Activated naive CD8-positive, alpha-beta T cell treated with anti-CD3 and anti-CD28 coated beads, Interleukin-2, amount 10 ng/mL, durations not matched to agents 7 days and 5 days (primary cell): Measurements from ENCODE around the gene WDR19. TPM values are rescaled to one million over a fixed set of nuclear protein-coding genes. Genes with fewer than 3 reads are reported as not detected.

Experiments
- ATAC-seq: fragments of 150-1000 bp; cut with Tn5 transposase; one replicate; pipeline ENCODE4 v1.10.0; 2021; ENCODE audit warnings: low read depth, moderate library complexity
- POLR2A ChIA-PET: fragments of 350-600 bp; sonication (Branson Sonifier 250); formaldehyde crosslinking; loops from one replicate; lab custom pipeline; 2021; ENCODE audit warnings: antibody characterized with exemption; lab: Charles Lee
- DNase-seq: peaks from one replicate; pipeline ENCODE4 v3.0.0; 2021
- H3K27ac Mint-ChIP-seq: one replicate; pipeline ENCODE4 v1.8.0; 2022; ENCODE audit warnings: mild to moderate bottlenecking, mixed read lengths
- H3K27me3 Mint-ChIP-seq: one replicate; pipeline ENCODE4 v1.8.0; 2022; ENCODE audit warnings: mild to moderate bottlenecking, moderate library complexity, mixed read lengths
- H3K36me3 Mint-ChIP-seq: one replicate; pipeline ENCODE4 v1.8.0; 2021; ENCODE audit warnings: mild to moderate bottlenecking, mixed read lengths
- H3K4me1 Mint-ChIP-seq: one replicate; pipeline ENCODE4 v1.8.0; 2021; ENCODE audit warnings: mixed read lengths
- H3K4me3 Mint-ChIP-seq: one replicate; pipeline ENCODE4 v1.8.0; 2022; ENCODE audit warnings: mild to moderate bottlenecking, moderate library complexity, mixed read lengths
- H3K9me3 Mint-ChIP-seq: one replicate; pipeline ENCODE4 v1.8.0; 2021; ENCODE audit warnings: mixed read lengths
- total RNA-seq, 2 experiments: library from RNA; stranded (reverse); gene quantifications; one replicate each; pipeline ENCODE4 v1.2.3, GENCODE V29; 2021

The WDR19 gene
- total RNA-seq, 2 experiments from 2014 or later: 14.2 to 21.0 TPM

DNA sequence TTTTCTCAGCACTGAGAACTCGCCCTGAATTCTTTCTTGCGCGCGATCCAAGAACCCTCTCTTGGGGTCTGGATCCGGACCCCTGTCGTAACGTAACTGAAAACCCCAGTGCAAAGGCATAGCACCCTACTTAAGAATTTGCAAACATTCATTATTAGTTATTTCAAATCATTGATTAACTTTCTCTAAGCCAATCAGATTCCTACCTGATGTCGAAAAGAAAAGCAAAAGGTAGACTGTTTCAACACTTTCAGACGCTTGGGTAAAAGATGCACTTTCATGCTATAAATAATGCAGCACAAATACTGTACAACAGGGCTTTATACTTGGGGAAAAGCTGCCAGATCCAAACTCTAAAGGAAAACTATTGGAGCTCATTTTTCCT lies 817 bp upstream of the WDR19 start:
- Mint-ChIP-seq H3K4me3 (no peak overlapping the region), H3K4me1 (peaks cover 2% of the 10 kb centered on the region), H3K36me3 (peaks cover 3% of the 10 kb centered on the region), H3K27me3 (peaks cover 11% of the 10 kb centered on the region), H3K9me3 (no peaks in the 10 kb centered on the region), H3K27ac (no peak overlapping the region)
- POLR2A ChIA-PET: interaction anchor here (0.6 kb wide), 2 partner anchors 284 to 1402 kb away, joined by 3 read pairs; no protein-coding TSS in a partner anchor
- DNase-seq: no peak
- no peak for ATAC-seq

- DNase-seq (no peak), ATAC-seq (no peak)
- Mint-ChIP-seq H3K27ac (no peak overlapping the region), H3K27me3 (no peaks in the 10 kb centered on the region), H3K4me1 (no peaks in the 10 kb centered on the region), H3K36me3 (no peaks in the 10 kb centered on the region), H3K9me3 (no peaks in the 10 kb centered on the region), H3K4me3 (no peak overlapping the region)
- POLR2A ChIA-PET: no interaction called here
Observed at GRCh38 chr4:39201963-39202362, 19.6 kb downstream of the WDR19 start.

- POLR2A ChIA-PET: no interaction called here
- no peaks in the 10 kb centered on the region for H3K27me3 Mint-ChIP-seq
- H3K4me1 Mint-ChIP-seq: no peaks in the 10 kb centered on the region
- no peak overlapping the region for H3K4me3 Mint-ChIP-seq
- no peaks in the 10 kb centered on the region for H3K9me3 Mint-ChIP-seq
- no peaks in the 10 kb centered on the region for H3K36me3 Mint-ChIP-seq
- DNase-seq (no peak), ATAC-seq (no peak)
- H3K27ac Mint-ChIP-seq: no peak overlapping the region
Observed at GRCh38 chr4:39204543-39204942, 22.2 kb downstream of the WDR19 start.

DNA sequence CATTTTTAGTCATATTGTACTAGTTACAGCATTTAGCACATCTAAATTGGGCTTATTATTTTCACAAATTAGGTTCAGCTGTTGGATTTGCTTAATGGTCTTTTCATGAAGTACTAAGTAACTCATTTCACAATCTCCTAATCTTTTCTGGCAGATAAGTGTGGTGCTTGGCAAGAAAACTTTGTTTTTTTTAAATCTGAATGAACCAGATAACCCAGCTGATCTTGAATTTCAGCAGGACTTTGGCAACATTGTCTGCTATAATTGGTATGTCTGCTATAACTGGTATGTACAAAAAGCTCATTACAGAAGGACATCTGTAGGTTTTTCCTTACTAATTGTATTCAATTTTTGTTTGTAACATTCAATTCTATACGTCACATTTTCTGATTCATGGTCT lies 22.7 kb downstream of the WDR19 start:
- no peaks in the 10 kb centered on the region for H3K27me3 Mint-ChIP-seq
- H3K4me1 Mint-ChIP-seq: no peaks in the 10 kb centered on the region
- POLR2A ChIA-PET: no interaction called here
- H3K36me3 Mint-ChIP-seq: no peaks in the 10 kb centered on the region
- ATAC-seq: no peak
- no peak overlapping the region for H3K4me3 Mint-ChIP-seq
- DNase-seq: no peak
- no peaks in the 10 kb centered on the region for H3K9me3 Mint-ChIP-seq
- no peak overlapping the region for H3K27ac Mint-ChIP-seq

- DNase-seq: no peak
- POLR2A ChIA-PET: interaction anchor here (0.8 kb wide), 1 partner anchor 161 kb away, joined by 4 read pairs; the partner anchor contains the start of gene RFC1
- H3K27me3 Mint-ChIP-seq: no peaks in the 10 kb centered on the region
- H3K36me3 Mint-ChIP-seq: no peaks in the 10 kb centered on the region
- no peak for ATAC-seq
- H3K9me3 Mint-ChIP-seq: no peaks in the 10 kb centered on the region
- H3K4me3 Mint-ChIP-seq: no peak overlapping the region
- no peaks in the 10 kb centered on the region for H3K4me1 Mint-ChIP-seq
- no peak overlapping the region for H3K27ac Mint-ChIP-seq
Observed at GRCh38 chr4:39205476-39205875, 23.1 kb downstream of the WDR19 start.

DNA sequence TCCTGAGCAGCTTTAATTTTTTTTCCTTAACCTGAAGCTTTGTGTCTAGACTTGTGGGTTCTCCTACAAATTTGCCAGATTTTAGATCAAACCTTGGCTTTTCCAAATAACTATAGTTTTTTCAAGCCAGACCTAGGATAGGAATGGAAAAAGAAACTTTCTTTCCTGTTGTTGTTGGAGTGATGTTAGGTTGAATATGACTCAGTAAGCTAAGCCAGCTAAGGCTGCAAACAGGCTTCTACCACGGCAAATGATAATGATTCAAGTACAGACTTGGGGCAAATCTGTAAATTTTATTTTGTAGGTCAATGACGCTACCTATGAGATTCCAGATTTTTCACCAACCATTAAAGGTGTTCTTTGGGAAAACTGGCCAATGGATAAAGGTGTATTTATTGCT lies 45.6 kb downstream of the WDR19 start:
- no peaks in the 10 kb centered on the region for H3K9me3 Mint-ChIP-seq
- POLR2A ChIA-PET: no interaction called here
- no peak for DNase-seq
- no peak overlapping the region for H3K4me3 Mint-ChIP-seq
- no peaks in the 10 kb centered on the region for H3K27me3 Mint-ChIP-seq
- no peaks in the 10 kb centered on the region for H3K4me1 Mint-ChIP-seq
- no peaks in the 10 kb centered on the region for H3K36me3 Mint-ChIP-seq
- ATAC-seq: no peak
- no peak overlapping the region for H3K27ac Mint-ChIP-seq

DNA sequence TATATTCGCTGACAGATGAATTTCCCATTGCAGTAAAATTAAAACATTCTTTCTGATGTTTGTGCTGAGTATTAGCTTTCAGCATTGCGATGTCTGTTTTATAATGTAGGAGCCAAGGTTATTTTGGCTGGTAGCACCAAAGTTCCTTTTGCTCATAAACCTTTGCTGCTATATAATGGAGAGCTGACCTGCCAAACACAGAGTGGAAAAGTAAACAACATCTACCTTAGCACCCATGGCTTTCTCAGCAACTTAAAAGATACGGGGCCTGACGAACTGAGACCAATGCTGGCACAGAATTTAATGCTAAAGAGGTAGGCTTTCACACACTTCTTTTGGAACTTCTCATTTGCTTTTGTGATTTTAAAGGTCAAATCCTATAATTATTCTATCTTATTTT lies 46.0 kb downstream of the WDR19 start:
- no peaks in the 10 kb centered on the region for H3K4me1 Mint-ChIP-seq
- ATAC-seq: no peak
- H3K36me3 Mint-ChIP-seq: no peaks in the 10 kb centered on the region
- no peak overlapping the region for H3K4me3 Mint-ChIP-seq
- no peak overlapping the region for H3K27ac Mint-ChIP-seq
- H3K9me3 Mint-ChIP-seq: no peaks in the 10 kb centered on the region
- POLR2A ChIA-PET: no interaction called here
- DNase-seq: no peak
- no peaks in the 10 kb centered on the region for H3K27me3 Mint-ChIP-seq

GRCh38 chr4:39230462-39230861 lies 48.1 kb downstream of the WDR19 start:
- no peaks in the 10 kb centered on the region for H3K27me3 Mint-ChIP-seq
- DNase-seq (no peak), ATAC-seq (no peak)
- no peak overlapping the region for H3K27ac Mint-ChIP-seq
- H3K9me3 Mint-ChIP-seq: no peaks in the 10 kb centered on the region
- H3K4me3 Mint-ChIP-seq: no peak overlapping the region
- H3K36me3 Mint-ChIP-seq: no peaks in the 10 kb centered on the region
- POLR2A ChIA-PET: no interaction called here
- H3K4me1 Mint-ChIP-seq: no peaks in the 10 kb centered on the region

DNA sequence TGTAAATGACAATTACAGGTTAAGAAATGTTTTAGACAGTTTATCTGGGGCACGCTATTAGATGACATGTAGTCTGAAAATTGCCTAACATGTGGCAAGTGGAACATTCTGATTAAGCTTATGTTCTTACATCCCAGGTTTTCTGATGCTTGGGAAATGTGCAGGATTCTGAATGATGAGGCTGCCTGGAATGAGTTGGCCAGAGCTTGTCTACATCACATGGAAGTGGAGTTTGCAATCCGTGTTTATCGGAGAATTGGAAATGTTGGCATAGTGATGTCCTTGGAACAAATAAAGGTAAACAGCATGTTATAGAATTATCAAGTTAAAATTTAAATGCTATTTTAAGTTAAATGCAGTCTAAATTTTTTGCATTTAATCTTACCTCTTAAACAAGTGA lies 49.3 kb downstream of the WDR19 start:
- Mint-ChIP-seq H3K9me3 (no peaks in the 10 kb centered on the region), H3K27me3 (no peaks in the 10 kb centered on the region), H3K36me3 (no peaks in the 10 kb centered on the region), H3K27ac (no peak overlapping the region), H3K4me1 (no peaks in the 10 kb centered on the region), H3K4me3 (no peak overlapping the region)
- POLR2A ChIA-PET: no interaction called here
- DNase-seq (no peak), ATAC-seq (no peak)

GRCh38 chr4:39232100-39232499 lies 49.8 kb downstream of the WDR19 start:
- Mint-ChIP-seq H3K4me1 (no peaks in the 10 kb centered on the region), H3K4me3 (no peak overlapping the region), H3K27ac (no peak overlapping the region), H3K27me3 (no peaks in the 10 kb centered on the region), H3K36me3 (no peaks in the 10 kb centered on the region), H3K9me3 (no peaks in the 10 kb centered on the region)
- POLR2A ChIA-PET: no interaction called here
- ATAC-seq: no peak
- DNase-seq: no peak

DNA sequence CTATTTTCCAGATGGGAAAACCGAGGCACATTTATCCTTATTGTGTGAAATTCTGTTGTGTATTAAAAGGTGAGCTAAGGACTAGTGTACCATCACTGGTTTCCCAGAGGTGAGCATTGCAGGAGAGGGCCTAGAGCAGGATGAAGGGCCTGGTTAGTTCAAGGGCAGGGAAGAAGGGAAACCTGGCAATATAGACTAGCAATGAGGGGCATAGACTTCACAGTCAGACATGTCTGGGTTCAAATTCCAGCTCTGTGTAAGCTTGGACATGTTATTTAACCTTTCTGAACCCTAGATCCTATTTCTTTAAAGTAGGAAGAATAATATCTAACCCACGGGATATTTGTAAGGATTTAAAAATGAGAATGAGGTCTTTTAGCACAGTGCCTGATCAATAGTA lies 50.8 kb downstream of the WDR19 start:
- Mint-ChIP-seq H3K4me1 (no peaks in the 10 kb centered on the region), H3K4me3 (no peak overlapping the region), H3K27me3 (no peaks in the 10 kb centered on the region), H3K9me3 (no peaks in the 10 kb centered on the region), H3K27ac (no peak overlapping the region), H3K36me3 (no peaks in the 10 kb centered on the region)
- ATAC-seq (no peak), DNase-seq (no peak)
- POLR2A ChIA-PET: no interaction called here

- Mint-ChIP-seq H3K9me3 (no peaks in the 10 kb centered on the region), H3K4me1 (no peaks in the 10 kb centered on the region), H3K4me3 (no peak overlapping the region), H3K27me3 (no peaks in the 10 kb centered on the region), H3K36me3 (no peaks in the 10 kb centered on the region), H3K27ac (no peak overlapping the region)
- DNase-seq: no peak
- no peak for ATAC-seq
- POLR2A ChIA-PET: no interaction called here
Observed at GRCh38 chr4:39233783-39234182, 51.5 kb downstream of the WDR19 start.

- no peaks in the 10 kb centered on the region for H3K4me1 Mint-ChIP-seq
- H3K4me3 Mint-ChIP-seq: no peak overlapping the region
- no peaks in the 10 kb centered on the region for H3K9me3 Mint-ChIP-seq
- no peak overlapping the region for H3K27ac Mint-ChIP-seq
- POLR2A ChIA-PET: interaction anchor here (0.6 kb wide), 1 partner anchor 1271 kb away, joined by 3 read pairs; no protein-coding TSS in a partner anchor
- ATAC-seq: no peak
- DNase-seq: no peak
- no peaks in the 10 kb centered on the region for H3K36me3 Mint-ChIP-seq
- H3K27me3 Mint-ChIP-seq: no peaks in the 10 kb centered on the region
Observed at GRCh38 chr4:39235021-39235420, 52.7 kb downstream of the WDR19 start.

GRCh38 chr4:39235696-39236095 lies 53.4 kb downstream of the WDR19 start:
- H3K9me3 Mint-ChIP-seq: no peaks in the 10 kb centered on the region
- POLR2A ChIA-PET: no interaction called here
- H3K4me1 Mint-ChIP-seq: no peaks in the 10 kb centered on the region
- DNase-seq (no peak), ATAC-seq (no peak)
- no peak overlapping the region for H3K4me3 Mint-ChIP-seq
- H3K27ac Mint-ChIP-seq: no peak overlapping the region
- H3K36me3 Mint-ChIP-seq: no peaks in the 10 kb centered on the region
- H3K27me3 Mint-ChIP-seq: no peaks in the 10 kb centered on the region

DNA sequence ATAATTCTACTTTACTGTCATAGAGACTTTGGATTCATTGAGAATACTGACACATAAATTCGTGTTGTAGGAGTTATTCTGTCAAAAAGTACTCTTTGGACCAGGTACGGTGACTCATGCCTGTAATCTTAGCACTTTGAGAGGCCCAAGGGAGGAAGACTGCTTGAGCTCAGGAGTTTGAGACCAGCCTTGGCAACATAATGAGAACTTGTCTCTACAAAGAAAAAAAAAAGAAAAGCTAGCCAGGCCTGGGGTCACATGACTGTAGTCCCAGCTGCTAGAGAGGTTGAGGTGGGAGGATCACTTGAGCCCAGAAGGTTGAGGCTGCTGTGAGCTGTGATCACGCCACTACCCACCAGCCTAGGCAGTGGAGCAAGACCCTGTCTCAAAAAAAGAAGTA lies 54.9 kb downstream of the WDR19 start:
- Mint-ChIP-seq H3K4me1 (no peaks in the 10 kb centered on the region), H3K9me3 (no peaks in the 10 kb centered on the region), H3K27ac (no peak overlapping the region), H3K4me3 (no peak overlapping the region), H3K27me3 (no peaks in the 10 kb centered on the region), H3K36me3 (no peaks in the 10 kb centered on the region)
- POLR2A ChIA-PET: no interaction called here
- ATAC-seq (no peak), DNase-seq (no peak)
